Caki2 (cell line): ENCODE results near the gene PTPRM. TPM values are rescaled to one million over a fixed set of nuclear protein-coding genes. Genes with fewer than 3 reads are reported as not detected.

Source experiments
- DNase-seq: peaks from one replicate; pipeline ENCODE4 v3.0.0-alpha.2; 2015; ENCODE audit warnings: low read depth
- in situ Hi-C: cut with HindIII; loops from 2 replicates; pipeline ENCODE4 v1.10.0; 2016; ENCODE audit warnings: low sequenced_read_pairs, low pct_unique_long_range_greater_than_20kb, mixed read lengths
- total RNA-seq: library from RNA; depleted of rRNA; stranded (reverse); fragments of >200 nt; shearing (Covaris generic); gene quantifications from 2 replicates; pipeline ENCODE4 v1.2.3, GENCODE V29; 2014; ENCODE audit warnings: low replicate concordance

The PTPRM gene
- total RNA-seq, 1 experiment from 2014 or later: 29.1 TPM

GRCh38 chr18:8453528-8453927, 886.4 kb downstream of the PTPRM start:
- in situ Hi-C loops: no loop called here
- no peak for DNase-seq

GRCh38 chr18:8454136-8454535, 887.0 kb downstream of the PTPRM start:
- in situ Hi-C loops: no loop called here
- no peak for DNase-seq

- in situ Hi-C loops: no loop called here
- DNase-seq: no peak
These were observed 888.8 kb downstream of the PTPRM start for GRCh38 chr18:8455661-8456614.
